HG03558 (cell line): ENCODE data around the gene MARK1.

Experiments
- ATAC-seq: cut with Tn5 transposase; IDR thresholded peaks from one replicate; pipeline ENCODE4 v1.9.1; 2021; ENCODE audit warnings: moderate number of reproducible peaks; ENCODE audit not compliant: unreplicated experiment; ENCODE audit errors: extremely low read depth

The MARK1 gene

DNA sequence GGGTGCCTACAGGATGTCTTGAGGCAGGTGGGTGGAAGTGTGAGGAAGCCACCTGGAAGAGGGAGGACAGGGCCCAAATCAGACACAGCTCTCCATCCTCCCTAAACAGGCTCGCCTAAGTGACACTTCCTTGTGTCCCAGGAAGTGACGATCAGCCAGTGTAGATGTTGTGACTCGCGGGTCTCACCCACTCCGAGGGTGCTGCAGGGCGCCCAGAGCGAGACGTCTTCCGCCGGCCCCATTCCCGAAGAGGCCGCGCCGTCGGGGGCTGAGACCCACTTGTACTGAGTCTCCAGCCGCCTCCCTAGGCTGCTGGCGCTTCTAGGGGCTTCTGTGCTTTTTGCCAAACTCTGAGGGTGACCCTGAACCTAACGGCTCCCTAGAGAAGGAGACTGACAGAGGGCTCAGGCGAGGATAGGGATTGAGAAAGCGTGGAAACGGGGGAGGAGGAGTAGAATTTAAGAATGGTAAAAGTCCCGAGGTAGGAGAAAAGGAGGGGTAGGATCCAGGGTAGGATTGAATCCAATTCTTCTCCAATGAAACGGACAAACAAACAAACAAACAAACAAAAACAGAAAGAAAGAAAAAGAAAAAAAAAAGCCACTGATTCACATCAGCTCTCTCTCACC lies 543 bp upstream of the MARK1 start:
- ATAC-seq: no peak

DNA sequence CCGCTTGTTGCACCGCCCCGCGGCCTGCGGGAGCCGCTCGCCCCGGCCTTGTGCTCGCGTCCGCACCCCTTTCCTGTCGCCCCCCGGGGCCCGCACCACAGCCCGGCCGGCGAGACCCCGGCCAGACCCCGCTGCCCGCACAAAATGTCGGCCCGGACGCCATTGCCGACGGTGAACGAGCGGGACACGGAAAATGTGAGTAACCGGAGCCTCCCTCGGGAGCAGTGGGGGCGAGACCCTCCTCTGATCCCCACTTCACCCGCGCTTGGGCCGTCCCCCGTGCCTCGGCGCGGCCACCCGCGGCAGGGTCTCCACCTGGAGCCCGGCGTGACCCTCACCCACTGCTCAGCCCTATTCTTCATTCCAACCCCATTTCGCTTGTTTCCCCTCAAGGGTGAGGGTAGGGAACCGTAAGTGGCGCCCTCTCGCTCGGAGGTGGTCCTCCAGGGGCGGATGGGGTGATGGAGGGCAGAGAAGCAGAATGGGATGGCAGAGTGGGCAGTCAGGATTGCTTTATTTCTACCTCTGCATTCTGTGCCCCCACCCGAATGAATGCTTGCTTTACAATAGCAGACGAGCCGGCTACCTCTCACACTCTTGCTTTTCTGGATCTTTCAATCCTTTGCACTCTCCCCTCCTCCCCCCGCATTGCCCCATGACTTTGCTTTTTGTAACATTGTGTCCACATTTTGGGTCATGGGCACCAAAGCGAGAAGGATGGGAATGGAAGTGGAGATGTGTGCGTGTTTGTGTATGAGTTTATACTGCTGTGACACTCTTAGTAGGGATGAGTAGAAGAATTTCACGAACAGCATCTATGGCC lies 954 bp downstream of the MARK1 start:
- no peak for ATAC-seq

- ATAC-seq: no peak
These were observed 1.6 kb downstream of the MARK1 start for GRCh38 chr1:220529521-220530020.

DNA sequence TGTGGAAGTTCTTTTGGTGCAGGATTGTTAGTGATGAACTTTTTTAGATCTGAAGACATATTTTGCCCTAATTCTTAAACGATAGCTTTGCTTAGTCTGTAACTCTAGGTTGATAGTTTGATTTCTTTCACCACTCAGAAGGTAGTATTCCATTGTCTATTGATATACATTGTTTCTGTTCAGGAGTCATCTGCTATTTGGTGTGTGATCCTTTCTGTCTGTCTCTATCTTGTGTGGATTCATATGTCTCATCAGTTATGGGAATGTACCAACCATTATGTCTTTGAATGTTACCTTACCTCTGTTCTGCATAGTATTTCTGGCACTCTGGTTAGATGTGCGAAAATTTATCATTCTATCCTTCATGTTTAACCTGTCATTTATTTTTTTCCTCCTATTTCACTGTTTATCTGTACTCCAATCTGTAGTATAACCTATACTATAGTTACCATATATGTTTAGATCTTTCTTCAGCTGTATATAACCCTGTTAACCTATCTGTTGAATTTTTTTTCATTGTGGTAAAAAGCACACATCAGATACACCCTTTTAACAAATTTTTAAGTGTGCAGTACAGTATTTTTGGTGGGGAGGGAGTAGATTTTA lies 5.7 kb downstream of the MARK1 start:
- no peak for ATAC-seq

GRCh38 chr1:220544901-220545303 lies 17.0 kb downstream of the MARK1 start:
- ATAC-seq: no peak

- ATAC-seq: no peak
These were observed 23.0 kb downstream of the MARK1 start for GRCh38 chr1:220550811-220551399.

- ATAC-seq: no peak
These were observed 23.8 kb downstream of the MARK1 start for GRCh38 chr1:220551718-220552117.

DNA sequence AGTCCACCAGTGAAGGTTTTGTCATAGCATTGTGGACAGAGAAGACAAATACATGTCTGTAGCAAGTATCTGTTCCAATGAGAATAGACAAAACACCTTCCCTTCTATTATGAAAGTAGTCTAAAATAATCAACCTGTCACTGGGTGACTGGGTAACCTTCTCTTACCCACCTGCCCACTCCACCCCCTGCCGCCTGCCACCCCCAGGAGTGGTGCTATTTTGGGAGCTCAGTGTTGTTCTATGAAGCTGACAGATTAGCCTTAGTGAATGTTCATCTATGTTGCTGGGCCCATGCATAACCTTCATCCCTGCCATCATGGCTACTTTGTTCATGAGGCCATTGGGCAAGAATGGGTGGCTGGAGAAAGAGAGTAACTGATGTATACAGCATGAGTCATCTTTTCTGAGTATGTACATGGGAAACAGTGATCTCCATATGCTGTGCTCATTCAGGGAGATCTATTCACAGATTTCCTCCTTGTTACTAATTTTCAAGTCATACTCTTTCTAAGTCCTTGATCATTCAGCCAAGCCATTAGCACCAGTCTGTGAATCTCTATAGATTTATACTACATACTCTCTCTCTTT lies 24.8 kb downstream of the MARK1 start:
- ATAC-seq: no peak

DNA sequence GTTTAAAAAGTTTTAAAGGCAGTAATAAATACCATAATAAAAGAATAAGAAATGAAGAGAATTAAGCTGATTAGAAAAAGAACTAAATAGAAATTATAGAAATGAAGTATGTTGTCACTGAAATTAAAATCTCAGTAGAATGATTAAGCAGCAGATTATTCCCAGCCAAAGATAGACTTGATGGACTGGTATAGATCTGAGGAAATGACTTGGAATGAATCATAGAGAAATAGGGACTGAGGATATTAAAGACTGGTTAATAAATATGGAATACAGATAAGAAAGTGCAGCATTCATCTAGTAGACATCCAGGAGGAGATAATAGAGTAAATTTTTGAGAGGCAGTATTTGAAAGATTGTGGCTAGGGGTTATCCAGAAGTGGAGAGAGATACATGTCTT lies 28.7 kb downstream of the MARK1 start:
- no peak for ATAC-seq

- ATAC-seq: no peak
These were observed 35.6 kb downstream of the MARK1 start for GRCh38 chr1:220563564-220563963.

- ATAC-seq: no peak
These were observed 36.3 kb downstream of the MARK1 start for GRCh38 chr1:220564216-220564615.

DNA sequence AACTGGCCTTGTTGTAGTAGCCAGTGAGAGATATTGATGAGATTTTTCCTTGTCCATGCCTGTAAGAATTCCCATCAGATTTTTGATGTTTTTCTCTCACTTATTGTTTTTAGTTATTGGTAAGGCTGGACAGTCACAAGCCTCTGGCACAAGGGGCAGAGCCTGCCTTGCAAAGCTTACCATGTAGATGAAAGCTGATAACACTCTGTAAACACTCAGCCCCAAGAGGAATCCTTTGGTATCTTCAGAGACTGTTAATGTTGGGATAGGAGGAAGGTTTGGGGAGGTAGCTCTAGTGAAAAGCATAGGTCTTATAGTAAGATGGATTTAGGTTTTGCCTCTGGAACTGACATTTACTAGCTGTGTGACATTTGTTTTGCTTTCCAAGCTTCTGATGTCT lies 37.7 kb downstream of the MARK1 start:
- no peak for ATAC-seq

DNA sequence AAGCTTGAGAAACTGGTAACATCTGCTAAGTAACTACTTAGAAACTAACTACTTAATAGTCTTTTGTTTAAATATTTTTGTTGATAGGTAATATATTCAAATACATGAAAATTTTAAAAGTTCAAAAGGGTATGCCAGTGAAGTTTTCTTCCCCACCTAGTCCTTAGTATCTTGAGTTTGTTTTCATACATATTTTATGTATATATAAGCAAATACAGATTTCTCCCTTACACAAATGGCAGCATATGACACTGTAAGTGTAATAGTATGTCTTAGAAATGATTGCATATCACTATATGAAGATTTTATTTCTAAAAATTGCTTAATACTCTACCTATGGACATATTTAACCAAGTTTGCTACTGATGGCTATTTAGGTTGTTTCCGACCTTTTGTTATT lies 38.9 kb downstream of the MARK1 start:
- ATAC-seq: no peak

DNA sequence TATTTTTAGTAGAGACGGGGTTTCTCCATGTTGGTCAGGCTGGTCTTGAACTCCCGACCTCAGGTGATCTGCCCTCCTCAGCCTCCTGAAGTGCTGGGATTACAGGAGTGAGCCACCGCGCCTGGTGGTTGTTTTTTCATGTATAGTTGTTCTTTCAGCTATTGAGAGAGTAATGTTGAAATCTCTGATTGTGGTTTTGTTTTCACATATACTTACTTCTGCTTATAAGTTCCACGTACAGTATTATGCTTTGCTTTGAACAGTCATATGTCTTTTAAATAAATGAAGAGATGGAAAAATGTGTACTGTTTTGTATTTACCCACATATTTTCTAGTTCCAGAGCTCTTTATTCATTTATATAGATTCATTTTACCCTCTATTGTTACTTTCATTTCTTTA lies 44.5 kb downstream of the MARK1 start:
- no peak for ATAC-seq

DNA sequence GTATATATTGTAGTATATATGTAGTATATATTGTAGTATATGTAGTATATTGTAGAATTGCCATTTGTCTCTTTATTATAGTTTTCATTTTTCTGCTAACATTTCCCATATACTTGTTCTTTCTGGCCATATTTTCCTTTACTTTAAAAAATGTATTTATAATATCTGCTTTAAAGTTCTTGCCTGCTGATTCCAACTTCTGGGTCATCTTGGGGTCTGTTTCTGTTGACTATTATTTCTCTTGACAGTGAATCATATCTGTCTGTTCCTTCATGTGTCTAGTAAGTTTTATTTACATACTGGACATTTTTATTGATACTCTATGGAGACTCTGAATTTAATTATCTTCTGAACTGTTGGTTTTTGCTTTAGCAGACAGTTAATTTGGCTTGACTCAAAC lies 45.9 kb downstream of the MARK1 start:
- ATAC-seq: no peak

DNA sequence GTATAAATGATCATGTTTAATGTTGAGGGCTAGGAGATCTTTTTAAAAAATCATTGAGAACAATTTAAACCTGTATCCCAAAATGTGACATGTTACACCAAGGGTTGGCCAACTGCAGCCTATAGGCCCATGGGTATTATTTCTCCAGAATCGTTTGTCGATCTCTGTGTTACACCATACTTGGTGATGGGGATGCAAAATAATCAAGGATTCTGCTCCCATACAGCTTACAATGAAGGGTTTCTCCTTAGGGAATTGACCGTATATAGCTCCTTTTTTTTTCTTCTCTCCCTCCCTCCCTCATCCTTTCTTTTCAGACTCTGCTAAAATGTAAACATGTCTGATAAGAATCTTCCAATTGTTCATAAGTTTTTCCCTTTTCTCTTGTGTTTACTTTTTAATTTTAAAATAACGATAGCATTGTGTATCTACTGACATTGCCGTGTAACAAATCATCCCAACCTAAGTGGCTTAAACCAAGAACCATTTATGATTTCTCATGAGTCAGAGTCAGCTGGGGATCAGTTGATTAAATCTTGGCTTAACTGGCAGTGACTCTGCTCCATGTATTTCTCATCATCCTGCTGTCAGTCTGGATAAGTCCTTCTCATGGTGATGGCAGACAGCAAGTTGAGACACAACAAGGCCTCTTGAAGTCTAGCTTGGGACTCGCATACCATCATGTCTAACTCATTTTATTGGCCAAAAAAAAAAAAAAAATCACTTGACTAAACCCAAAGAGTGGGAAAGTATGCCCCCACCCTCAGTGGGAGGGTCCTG lies 48.0 kb downstream of the MARK1 start:
- no peak for ATAC-seq

GRCh38 chr1:220577926-220578325 lies 50.0 kb downstream of the MARK1 start:
- ATAC-seq: no peak

- ATAC-seq: no peak
These were observed 51.4 kb downstream of the MARK1 start for GRCh38 chr1:220579317-220579716.

- no peak for ATAC-seq
These were observed 64.8 kb downstream of the MARK1 start for GRCh38 chr1:220592714-220593113.

GRCh38 chr1:220594356-220594755 lies 66.4 kb downstream of the MARK1 start:
- ATAC-seq: no peak
